Stimulated activated CD8-positive, alpha-beta memory T cell treated with anti-CD3 and anti-CD28 coated beads, Interleukin-4, amount 100 ng/mL, for 24 hours (primary cell): ENCODE data around the gene XCL2.
"Not testable (repeated sequence)": the region's sequence is repeated elsewhere in the genome, so short reads cannot be mapped to it uniquely, and the experiment has no call there.

Source experiments
- DNase-seq: peaks from one replicate; pipeline ENCODE4 v3.0.0-alpha.2; 2020; ENCODE audit warnings: low read depth

XCL2 gene

DNA sequence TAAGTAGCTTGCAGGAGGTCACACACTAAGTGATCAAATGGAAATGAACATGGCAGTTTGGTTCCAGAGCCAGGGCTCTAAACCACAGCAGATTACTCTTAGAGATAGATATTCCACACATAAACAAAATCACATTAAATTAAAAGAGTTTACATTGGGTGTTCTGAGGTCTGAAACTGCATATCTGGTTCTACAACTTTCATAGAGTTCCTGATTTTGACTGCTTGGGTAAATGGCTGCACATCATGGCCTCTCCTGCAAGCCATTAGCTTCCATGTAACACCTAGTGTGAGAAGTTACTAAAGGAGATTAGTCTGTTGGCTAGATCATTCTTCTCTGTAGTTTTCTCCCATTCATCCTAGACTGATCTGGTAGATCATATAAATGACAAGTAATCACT lies 12.8 kb upstream of the XCL2 start:
- DNase-seq = no peak

- no peak for DNase-seq
Measured at GRCh38 chr1:168555508-168556046, 11.8 kb upstream of the XCL2 start.

GRCh38 chr1:168554603-168555483 lies 11.0 kb upstream of the XCL2 start:
- no peak for DNase-seq

DNA sequence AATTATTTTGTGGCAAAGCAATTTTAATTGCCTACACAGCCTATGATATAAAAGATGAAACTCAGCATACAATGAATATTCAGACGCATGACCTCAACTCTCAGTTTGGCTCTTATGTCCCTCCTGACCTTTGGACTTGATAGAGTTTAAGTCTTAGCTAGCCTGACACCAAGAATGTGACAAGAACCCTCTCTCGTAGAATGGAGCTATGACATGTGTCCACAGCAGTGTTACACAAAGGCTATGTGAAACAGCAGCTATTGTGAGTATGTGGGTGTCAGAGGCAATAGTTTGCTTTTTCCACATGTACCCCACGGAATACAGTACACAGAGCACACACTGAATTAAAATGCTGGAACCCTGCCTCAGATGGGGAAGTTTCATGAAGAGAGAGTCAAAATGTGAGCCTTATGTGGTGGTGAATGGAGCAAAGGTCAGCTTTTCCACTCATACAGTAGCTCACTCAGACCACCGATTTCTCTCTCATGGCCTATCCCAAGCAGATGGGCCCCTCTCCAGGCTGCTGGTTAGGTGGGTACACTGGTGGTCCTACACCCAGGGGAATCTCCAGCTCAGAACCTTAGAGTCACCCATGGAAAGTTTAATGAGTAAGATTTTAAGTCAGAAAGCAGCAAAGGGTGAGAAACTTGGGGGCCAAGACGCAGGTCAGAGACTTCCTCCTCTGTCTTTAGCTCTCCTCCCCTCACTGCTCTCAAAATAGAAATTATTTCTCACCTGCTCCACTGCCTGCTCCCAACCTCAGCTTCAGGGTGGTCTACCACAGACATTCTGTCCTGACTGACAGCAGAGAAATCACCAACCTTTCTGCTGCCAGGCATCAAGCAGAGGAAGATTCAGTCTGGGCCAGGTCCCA lies 10.1 kb upstream of the XCL2 start:
- peak; percentile 21 for DNase-seq

DNA sequence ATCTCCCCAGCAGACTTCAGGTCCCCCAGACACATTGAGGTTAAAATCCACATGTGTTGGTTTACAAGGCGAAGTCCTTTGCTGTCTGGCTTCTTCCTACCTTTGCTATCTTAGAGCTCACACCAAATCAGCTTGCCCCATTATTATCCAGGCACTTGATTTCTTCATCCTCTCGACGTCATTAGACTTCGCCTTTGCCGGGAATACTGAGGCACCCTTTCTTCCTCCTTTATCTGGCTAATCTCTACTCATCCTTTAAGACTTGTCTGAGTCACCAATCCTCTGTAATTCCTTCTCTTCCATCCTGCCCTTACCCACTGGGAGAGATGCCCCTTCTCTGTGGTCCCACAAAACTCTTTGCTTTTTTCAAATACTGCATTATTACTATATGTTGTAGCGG lies 9.2 kb upstream of the XCL2 start:
- no peak for DNase-seq

GRCh38 chr1:168551688-168552087 lies 7.9 kb upstream of the XCL2 start:
- DNase-seq = no peak

- no peak for DNase-seq
Measured at GRCh38 chr1:168550971-168551370, 7.2 kb upstream of the XCL2 start.

DNA sequence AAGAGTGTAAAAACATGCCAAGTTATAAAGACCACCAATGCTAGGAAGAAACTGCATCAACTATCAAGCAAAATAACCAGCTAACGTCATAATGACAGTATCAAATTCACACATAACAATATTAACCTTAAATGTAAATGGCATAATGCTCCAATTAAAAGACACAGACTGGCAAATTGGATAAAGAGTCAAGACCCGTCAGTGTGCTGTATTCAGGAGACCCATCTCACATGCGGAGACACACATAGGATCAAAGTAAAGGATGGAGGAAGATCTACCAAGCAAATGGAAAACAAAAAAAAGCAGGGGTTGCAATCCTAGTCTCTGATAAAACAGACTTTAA lies 2.7 kb upstream of the XCL2 start:
- DNase-seq = not testable (repeated sequence)

DNA sequence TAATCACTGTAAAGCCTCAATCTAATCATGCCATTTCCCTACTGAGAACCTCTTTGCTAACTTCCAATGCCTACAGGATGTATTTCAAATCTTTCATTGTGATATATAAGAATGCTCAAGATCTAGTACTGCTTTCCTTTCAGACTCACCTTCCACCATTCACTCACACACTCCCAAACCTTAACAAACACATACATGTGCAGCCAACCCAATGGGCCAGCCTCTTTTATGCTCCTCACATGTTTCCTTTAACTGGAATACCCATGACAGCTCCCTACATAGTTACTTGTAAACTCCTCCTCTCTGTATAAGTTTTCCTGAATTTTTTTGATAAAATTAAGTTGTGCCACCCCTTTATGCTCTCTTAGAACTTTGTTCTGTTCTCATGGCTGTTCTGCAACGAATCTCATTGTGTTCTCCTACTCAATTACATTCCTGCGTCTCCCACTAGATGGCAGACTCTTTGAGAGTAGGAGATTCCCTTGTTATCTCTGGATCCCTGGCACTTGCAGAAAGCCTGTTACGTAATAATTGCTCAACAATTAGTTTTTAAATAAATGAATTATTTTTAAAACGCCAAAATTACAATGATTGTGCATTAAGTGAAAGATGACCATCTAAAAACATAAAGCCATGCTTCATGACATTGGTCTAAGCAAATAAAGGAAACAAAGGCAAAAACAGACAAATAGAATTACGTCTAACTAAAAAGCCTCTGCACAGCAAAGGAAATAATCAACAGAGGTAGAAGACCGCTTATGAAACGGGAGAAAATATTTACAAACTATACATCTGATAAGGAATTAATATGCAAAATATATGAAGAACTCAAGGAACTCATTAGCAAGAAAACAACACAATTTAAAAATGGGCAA lies 2.1 kb upstream of the XCL2 start:
- DNase-seq = not testable (repeated sequence)

DNA sequence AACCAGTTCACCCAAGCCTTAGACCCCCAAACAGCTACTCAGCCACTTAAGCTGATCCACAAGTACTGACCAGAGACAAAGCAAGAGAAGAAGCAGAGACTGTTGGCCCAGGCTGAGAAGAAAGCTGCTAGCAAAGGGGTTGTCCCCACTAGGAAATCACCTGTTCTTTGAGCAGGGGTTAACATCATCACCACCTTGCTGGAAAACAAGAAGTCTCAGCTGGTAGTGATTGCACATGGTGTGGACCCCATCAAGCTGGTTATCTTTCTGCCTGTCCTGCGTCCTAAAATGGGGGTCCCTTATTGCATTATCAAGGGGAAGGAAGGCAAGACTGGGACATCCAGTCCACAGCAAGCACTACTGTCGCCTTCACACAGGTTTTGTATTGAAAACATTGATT lies 819 bp downstream of the XCL2 start:
- not testable (repeated sequence) for DNase-seq

DNA sequence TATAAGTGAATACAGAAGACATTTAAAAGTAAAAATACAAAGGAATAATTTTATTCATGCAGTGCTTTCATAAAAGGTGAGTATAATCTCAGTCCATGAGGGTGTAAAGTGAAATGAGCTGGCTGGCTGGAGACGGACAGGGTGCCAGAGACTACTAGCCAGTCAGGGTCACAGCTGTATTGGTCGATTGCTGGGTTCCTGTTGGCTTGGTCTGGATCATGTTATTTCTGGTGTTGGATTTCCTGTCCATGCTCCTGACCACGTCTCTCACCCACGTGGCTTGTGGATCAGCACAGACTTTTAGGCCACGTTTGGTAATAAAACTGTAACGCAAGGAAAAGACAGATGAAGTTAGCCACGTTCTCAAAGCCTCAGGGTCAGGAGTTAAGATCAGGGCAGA lies 3.0 kb downstream of the XCL2 start:
- not testable (repeated sequence) for DNase-seq

GRCh38 chr1:168535536-168535935 lies 8.3 kb downstream of the XCL2 start:
- DNase-seq = no peak

DNA sequence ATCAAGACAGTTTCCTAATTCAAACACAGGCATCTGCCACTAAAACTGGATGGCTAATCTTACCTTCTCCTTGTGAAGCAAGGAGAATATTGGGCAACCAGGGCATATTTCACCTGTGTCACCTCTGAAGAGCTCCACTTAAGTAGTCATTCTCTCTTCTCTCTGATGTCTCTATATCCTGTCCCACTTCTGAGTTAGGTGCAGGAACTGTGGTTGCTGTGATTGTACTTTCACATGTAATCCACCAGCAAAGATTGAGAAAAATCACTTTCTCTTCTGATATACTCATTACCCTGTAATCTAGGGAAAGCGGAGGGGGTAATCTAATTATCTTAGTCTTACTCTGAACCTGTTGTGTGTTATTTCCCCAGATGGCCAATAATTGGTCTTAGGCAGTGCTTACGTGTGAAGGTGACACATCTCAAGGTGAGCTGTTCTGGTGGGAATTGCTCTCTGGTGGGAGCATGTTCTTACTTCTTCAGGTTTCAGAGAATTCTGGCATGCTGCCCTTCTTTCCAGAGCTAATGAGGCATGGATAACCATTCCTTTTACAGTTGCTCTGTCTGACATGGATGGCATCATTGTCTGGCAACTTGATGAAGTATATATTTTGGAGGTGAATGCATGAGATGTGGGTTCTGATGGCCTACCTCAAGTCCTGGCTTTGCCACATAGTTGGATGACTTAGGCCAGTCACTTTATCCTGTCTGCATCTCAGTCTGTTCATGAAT lies 12.0 kb downstream of the XCL2 start:
- DNase-seq = no peak

- DNase-seq = no peak
Measured at GRCh38 chr1:168529518-168529917, 14.3 kb downstream of the XCL2 start.

DNA sequence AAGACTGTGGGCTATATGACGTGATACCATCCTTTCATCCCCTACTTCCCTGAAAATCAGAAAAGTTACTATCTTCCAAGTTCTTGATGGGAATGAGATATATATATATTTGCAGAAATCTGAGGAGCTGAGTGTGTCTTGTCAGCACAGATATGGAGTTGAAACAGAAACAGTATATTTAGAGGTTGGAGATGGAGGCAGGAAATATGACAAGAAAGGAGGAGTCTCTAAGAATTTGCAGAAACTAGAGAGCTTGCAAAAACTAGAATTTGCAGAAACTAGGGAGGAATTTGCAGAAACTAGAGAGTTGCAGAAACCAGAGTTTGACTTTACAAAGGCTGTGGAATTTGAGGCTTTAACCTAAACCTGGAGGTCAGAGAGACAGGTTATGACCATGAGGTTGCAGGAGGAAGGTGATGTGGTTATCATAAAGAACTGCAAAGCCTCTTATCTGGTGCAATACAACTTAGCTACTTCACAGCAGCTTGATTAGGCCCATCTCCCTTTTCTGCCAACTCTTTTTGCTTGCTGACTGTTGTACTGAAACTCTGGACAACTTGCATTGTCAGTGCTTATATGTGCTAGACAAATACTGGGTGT lies 22.3 kb downstream of the XCL2 start:
- DNase-seq = no peak

DNA sequence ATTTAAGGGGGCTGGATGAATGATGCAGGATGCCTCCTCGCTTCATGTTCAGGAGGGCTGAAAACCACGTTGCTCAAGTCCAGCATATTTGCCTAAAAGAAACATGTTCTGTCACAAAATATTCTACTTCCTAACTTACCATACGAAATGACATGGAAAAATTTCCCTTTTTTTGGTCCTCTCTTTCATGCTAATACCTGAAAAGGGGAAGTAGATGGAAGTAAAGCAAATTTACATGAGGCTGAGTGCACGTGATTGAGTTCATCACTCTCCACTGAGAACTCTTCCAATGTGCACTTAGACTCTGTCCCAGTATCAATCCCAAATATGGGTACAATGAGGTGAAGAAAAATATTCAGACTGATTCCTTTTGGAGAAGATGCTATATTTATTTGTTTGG lies 23.0 kb downstream of the XCL2 start:
- DNase-seq = no peak

DNA sequence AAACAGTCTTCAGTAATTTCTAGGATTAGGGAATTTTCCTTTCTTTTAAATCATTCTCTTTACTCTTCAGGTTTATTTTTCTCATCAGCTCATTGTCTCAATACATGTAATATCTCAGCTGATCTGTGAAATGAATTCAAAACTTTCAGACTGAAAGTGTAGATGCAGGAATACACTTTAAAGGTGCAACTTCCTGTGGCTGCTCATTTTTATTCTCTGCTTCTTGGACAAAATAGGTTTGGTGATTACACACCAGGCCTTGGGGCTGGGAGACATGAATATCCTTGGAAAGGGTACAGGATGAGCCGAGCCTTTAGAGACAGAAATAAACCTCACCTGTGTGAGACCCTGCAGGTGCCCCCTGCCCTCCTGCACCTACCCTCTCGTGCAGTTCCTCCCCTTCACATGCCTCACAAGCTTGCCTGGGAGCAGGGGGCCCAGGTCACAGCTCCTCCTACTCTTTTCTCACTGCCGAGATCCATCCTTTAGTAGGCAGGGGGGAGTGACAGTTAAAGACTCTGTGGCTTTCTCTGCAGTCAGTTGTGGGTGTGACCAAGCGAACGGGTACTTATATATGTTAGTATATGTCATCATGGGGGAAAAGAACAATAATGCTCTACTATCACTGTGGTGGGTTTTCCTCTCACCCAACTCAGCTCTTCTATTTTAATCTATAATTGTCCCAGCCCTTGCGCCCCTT lies 23.6 kb downstream of the XCL2 start:
- peak; percentile 41 for DNase-seq

GRCh38 chr1:168518813-168519212 lies 25.0 kb downstream of the XCL2 start:
- DNase-seq = no peak

DNA sequence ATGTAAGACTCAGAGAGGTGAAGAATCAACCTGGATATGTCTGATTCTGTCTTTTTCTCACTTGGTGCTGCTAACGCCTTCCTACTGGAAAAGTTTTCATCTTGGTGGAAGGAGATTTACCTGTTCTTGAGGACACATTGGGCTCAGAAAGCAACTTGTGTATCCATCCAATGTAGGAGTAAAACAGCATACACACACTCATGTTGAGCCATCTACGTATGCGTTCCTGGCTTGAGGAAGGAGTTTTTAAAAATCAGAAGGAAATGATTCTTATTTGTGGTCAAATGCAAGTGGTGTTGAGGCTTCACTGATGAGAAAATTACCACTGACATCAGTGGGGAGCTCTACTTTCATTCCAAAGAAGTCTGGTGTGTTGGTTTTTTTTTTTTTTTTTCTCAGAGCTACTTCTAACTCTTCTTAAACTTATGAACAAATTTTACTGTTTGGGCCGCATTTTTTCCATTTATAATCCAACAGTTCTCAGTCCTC lies 25.6 kb downstream of the XCL2 start:
- no peak for DNase-seq

GRCh38 chr1:168514455-168514854 lies 29.3 kb downstream of the XCL2 start:
- DNase-seq = no peak
